SK-N-SH treated with all-trans-retinoic acid at 6 μM for 48 hours (cell line): ENCODE measurements around the gene METTL26.

ENCODE experiments used
- ZFP30 ChIP-seq: fragments of 450-650 bp; formaldehyde crosslinking; IDR thresholded peaks from 2 replicates; pipeline ENCODE4 v1.5.0; 2022; ENCODE audit warnings: mild to moderate bottlenecking, moderate library complexity
- ZNF70 ChIP-seq: fragments of 450-650 bp; formaldehyde crosslinking; IDR thresholded peaks from 2 replicates; pipeline ENCODE4 v1.5.0; 2020; ENCODE audit warnings: mild to moderate bottlenecking, moderate library complexity
- TF ChIP-seq, protein P1 (sequence below): fragments of 250-450 bp; sonication (Bioruptor Pico); IDR thresholded peaks from 2 replicates; pipeline ENCODE4 v1.8.0; 2021; ENCODE audit warnings: low read depth, mild to moderate bottlenecking, moderate library complexity, borderline replicate concordance
- TF ChIP-seq, protein P2 (sequence below): fragments of 250-450 bp; sonication (Bioruptor Pico); IDR thresholded peaks from 2 replicates; pipeline ENCODE4 v1.5.1; 2021; ENCODE audit warnings: mild to moderate bottlenecking, moderate library complexity
- TF ChIP-seq, protein P3 (sequence below): fragments of 250-450 bp; sonication (Bioruptor Pico); IDR thresholded peaks from 2 replicates; pipeline ENCODE4 v1.5.0; 2020; ENCODE audit warnings: mild to moderate bottlenecking, moderate library complexity

DNA sequence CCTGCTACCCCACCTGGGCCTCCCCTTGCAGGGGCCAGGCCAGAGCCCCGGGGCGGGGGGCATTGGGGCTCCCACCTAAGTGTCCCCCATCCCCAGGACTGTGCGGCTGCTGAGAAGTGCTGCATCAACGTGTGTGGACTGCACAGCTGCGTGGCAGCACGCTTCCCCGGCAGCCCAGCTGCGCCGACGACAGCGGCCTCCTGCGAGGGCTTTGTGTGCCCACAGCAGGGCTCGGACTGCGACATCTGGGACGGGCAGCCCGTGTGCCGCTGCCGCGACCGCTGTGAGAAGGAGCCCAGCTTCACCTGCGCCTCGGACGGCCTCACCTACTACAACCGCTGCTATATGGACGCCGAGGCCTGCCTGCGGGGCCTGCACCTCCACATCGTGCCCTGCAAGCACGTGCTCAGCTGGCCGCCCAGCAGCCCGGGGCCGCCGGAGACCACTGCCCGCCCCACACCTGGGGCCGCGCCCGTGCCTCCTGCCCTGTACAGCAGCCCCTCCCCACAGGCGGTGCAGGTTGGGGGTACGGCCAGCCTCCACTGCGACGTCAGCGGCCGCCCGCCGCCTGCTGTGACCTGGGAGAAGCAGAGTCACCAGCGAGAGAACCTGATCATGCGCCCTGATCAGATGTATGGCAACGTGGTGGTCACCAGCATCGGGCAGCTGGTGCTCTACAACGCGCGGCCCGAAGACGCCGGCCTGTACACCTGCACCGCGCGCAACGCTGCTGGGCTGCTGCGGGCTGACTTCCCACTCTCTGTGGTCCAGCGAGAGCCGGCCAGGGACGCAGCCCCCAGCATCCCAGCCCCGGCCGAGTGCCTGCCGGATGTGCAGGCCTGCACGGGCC is 3.4 kb downstream of the METTL26 start:
- TF ChIP-seq, protein P1, sequence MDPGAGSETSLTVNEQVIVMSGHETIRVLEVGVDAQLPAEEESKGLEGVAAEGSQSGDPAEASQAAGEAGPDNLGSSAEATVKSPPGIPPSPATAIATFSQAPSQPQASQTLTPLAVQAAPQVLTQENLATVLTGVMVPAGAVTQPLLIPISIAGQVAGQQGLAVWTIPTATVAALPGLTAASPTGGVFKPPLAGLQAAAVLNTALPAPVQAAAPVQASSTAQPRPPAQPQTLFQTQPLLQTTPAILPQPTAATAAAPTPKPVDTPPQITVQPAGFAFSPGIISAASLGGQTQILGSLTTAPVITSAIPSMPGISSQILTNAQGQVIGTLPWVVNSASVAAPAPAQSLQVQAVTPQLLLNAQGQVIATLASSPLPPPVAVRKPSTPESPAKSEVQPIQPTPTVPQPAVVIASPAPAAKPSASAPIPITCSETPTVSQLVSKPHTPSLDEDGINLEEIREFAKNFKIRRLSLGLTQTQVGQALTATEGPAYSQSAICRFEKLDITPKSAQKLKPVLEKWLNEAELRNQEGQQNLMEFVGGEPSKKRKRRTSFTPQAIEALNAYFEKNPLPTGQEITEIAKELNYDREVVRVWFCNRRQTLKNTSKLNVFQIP = no peak
- TF ChIP-seq, protein P2, sequence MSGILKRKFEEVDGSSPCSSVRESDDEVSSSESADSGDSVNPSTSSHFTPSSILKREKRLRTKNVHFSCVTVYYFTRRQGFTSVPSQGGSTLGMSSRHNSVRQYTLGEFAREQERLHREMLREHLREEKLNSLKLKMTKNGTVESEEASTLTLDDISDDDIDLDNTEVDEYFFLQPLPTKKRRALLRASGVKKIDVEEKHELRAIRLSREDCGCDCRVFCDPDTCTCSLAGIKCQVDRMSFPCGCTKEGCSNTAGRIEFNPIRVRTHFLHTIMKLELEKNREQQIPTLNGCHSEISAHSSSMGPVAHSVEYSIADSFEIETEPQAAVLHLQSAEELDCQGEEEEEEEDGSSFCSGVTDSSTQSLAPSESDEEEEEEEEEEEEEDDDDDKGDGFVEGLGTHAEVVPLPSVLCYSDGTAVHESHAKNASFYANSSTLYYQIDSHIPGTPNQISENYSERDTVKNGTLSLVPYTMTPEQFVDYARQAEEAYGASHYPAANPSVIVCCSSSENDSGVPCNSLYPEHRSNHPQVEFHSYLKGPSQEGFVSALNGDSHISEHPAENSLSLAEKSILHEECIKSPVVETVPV = no peak
- TF ChIP-seq ZFP30 (CRISPR knock-in tag) = no peak
- TF ChIP-seq ZNF70 = no peak
- TF ChIP-seq, protein P3, sequence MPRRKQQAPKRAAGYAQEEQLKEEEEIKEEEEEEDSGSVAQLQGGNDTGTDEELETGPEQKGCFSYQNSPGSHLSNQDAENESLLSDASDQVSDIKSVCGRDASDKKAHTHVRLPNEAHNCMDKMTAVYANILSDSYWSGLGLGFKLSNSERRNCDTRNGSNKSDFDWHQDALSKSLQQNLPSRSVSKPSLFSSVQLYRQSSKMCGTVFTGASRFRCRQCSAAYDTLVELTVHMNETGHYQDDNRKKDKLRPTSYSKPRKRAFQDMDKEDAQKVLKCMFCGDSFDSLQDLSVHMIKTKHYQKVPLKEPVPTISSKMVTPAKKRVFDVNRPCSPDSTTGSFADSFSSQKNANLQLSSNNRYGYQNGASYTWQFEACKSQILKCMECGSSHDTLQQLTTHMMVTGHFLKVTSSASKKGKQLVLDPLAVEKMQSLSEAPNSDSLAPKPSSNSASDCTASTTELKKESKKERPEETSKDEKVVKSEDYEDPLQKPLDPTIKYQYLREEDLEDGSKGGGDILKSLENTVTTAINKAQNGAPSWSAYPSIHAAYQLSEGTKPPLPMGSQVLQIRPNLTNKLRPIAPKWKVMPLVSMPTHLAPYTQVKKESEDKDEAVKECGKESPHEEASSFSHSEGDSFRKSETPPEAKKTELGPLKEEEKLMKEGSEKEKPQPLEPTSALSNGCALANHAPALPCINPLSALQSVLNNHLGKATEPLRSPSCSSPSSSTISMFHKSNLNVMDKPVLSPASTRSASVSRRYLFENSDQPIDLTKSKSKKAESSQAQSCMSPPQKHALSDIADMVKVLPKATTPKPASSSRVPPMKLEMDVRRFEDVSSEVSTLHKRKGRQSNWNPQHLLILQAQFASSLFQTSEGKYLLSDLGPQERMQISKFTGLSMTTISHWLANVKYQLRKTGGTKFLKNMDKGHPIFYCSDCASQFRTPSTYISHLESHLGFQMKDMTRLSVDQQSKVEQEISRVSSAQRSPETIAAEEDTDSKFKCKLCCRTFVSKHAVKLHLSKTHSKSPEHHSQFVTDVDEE (CRISPR knock-in tag) = no peak
